ENCODE measurements around the gene CALY. TPM values are rescaled to one million over a fixed set of nuclear protein-coding genes. Genes with fewer than 3 reads are reported as not detected.

CALY gene
- total RNA-seq, 1 experiment from 2014 or later = 0.47 TPM

- Histone ChIP-seq H3K4me1 (ENCODE audit: control insufficient read depth in 1 of 2, insufficient read depth in 2 of 2, low read length in 2 of 2) (no peaks in the 10 kb centered on the region), H3K9ac (ENCODE audit: low read length) (no peak overlapping the region), H3K27ac (ENCODE audit: low read depth, low read length) (no peak overlapping the region), H3K36me3 (ENCODE audit: control insufficient read depth in 1 of 2, insufficient read depth in 2 of 2, low read length in 2 of 2) (peaks cover 0 to 4% of the 10 kb centered on the region in 2 experiments; a peak in 3 of 4 replicates), H3K9me3 (ENCODE audit: control insufficient read depth in 1 of 2, insufficient read depth in 1 of 2, low read depth in 1 of 2, low read length in 2 of 2) (no peaks in the 10 kb centered on the region), H3K9me2 (ENCODE audit: insufficient read depth) (no peaks in the 10 kb centered on the region), H3K79me2 (ENCODE audit: insufficient read depth, low read length) (peaks cover 20% of the 10 kb centered on the region), H2AFZ (ENCODE audit: low read depth, low read length, poor library complexity, severe bottlenecking) (no peak overlapping the region), H4K20me1 (ENCODE audit: insufficient read depth) (no peaks in the 10 kb centered on the region), H3K27me3 (ENCODE audit: insufficient read depth, low read length) (no peaks in the 10 kb centered on the region), H3K4me2 (ENCODE audit: low read length) (no peak overlapping the region), H3K4me3 (replicated peaks in 1 of 2; ENCODE audit: low read depth in 1 of 2, low read length in 2 of 2) (no peak overlapping the region)
- intact Hi-C loops (cut with micrococcal nuclease) = no loop called here
- no peak for ATAC-seq
- no TSS peak for BruUV-seq (replicated peaks)
- POLR2A ChIA-PET = no interaction called here
- RAD21 ChIA-PET (ENCODE audit: low non-redundant PET in 1 of 2, low total read pairs in 2 of 2, uncharacterized antibody in 2 of 2, unreplicated experiment in 2 of 2) = no interaction called here
- no peak for DNase-seq (ENCODE audit: low read depth, low spot score)
- TF ChIP-seq JUND (IDR thresholded peaks at IDR 0.05) (no peak), TCF7L2 (IDR thresholded peaks at IDR 0.05; ENCODE audit: borderline replicate concordance, extremely low read depth, insufficient read depth, insufficient read length) (no peak), POLR2AphosphoS5 (IDR thresholded peaks at IDR 0.05; ENCODE audit: low read depth, low read length) (no peak), SP1 (IDR thresholded peaks at IDR 0.05; ENCODE audit: low read depth) (no peak), ZNF274 (IDR thresholded peaks at IDR 0.05; ENCODE audit: low read depth, low read length) (no peak), EGR1 (IDR thresholded peaks at IDR 0.05; ENCODE audit: low read depth) (no peak), SIN3A (IDR thresholded peaks at IDR 0.05; ENCODE audit: low read depth) (no peak), CTCF (IDR thresholded peaks at IDR 0.05 in 2 of 3, conservative IDR thresholded peaks at IDR 0.05 in 1 of 3; ENCODE audit: borderline replicate concordance in 1 of 3, insufficient read depth in 1 of 3, low read depth in 2 of 3, low read length in 2 of 3) (no peak), RAD21 (IDR thresholded peaks at IDR 0.05; ENCODE audit: low read depth) (no peak), ELF1 (IDR thresholded peaks at IDR 0.05; ENCODE audit: borderline replicate concordance, low read depth) (no peak)
- TF ChIP-seq, protein P1, sequence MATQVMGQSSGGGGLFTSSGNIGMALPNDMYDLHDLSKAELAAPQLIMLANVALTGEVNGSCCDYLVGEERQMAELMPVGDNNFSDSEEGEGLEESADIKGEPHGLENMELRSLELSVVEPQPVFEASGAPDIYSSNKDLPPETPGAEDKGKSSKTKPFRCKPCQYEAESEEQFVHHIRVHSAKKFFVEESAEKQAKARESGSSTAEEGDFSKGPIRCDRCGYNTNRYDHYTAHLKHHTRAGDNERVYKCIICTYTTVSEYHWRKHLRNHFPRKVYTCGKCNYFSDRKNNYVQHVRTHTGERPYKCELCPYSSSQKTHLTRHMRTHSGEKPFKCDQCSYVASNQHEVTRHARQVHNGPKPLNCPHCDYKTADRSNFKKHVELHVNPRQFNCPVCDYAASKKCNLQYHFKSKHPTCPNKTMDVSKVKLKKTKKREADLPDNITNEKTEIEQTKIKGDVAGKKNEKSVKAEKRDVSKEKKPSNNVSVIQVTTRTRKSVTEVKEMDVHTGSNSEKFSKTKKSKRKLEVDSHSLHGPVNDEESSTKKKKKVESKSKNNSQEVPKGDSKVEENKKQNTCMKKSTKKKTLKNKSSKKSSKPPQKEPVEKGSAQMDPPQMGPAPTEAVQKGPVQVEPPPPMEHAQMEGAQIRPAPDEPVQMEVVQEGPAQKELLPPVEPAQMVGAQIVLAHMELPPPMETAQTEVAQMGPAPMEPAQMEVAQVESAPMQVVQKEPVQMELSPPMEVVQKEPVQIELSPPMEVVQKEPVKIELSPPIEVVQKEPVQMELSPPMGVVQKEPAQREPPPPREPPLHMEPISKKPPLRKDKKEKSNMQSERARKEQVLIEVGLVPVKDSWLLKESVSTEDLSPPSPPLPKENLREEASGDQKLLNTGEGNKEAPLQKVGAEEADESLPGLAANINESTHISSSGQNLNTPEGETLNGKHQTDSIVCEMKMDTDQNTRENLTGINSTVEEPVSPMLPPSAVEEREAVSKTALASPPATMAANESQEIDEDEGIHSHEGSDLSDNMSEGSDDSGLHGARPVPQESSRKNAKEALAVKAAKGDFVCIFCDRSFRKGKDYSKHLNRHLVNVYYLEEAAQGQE (IDR thresholded peaks at IDR 0.05; ENCODE audit: low read depth) = no peak
- TF ChIP-seq, protein P2, sequence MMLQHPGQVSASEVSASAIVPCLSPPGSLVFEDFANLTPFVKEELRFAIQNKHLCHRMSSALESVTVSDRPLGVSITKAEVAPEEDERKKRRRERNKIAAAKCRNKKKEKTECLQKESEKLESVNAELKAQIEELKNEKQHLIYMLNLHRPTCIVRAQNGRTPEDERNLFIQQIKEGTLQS (IDR thresholded peaks at IDR 0.05) = no peak
- CTCF ChIA-PET = no interaction called here
These were observed 37.0 kb downstream of the CALY start for GRCh38 chr10:133299738-133300137.

All from HCT116 (cell line).